ENCODE data around the gene CRYZL1. TPM values are rescaled to one million over a fixed set of nuclear protein-coding genes. Genes with fewer than 3 reads are reported as not detected.
A peak's percentile ranks its signal among the peaks of the same experiment; 100 is the strongest.

CRYZL1 gene
- polyA plus RNA-seq, 1 donor (not counting 4 experiments of a cell fraction or from before 2014, with no cell fraction given): 48.9 TPM

GRCh38 chr21:33542640-33543504 lies 98.7 kb downstream of the CRYZL1 start, which contains the start of gene SON:
Gene SON (plus strand): TSS chr21:33543038. CDS start chr21:33543093, 55 bp downstream.
- no peaks in the 10 kb centered on the region for H3K9me3 ChIP-seq (ENCODE audit: control insufficient read depth, low read depth, low read length)
- peak within 1 kb of the TSS; percentile 91 for H2AFZ ChIP-seq (ENCODE audit: control insufficient read depth, low read length)
- FAIRE-seq (peak; percentile 74), DNase-seq (ENCODE audit: low read depth, low spot score) (peak; percentile 88)
- peaks cover 86% of the 10 kb centered on the region for H3K79me2 ChIP-seq (ENCODE audit: control insufficient read depth, insufficient read depth, low read length)
- H3K9me1 ChIP-seq (ENCODE audit: control insufficient read depth, extremely low read depth, insufficient read depth, low read length): no peaks in the 10 kb centered on the region
- H3K27ac ChIP-seq (ENCODE audit: control insufficient read depth, insufficient read depth, low read length): peak within 1 kb of the TSS; percentile 98
- peak within 1 kb of the TSS; percentile 89 for H3K4me2 ChIP-seq (ENCODE audit: control insufficient read depth, extremely low read depth, insufficient read depth, low read depth, low read length)
- dilution Hi-C loops (cut with MboI; ENCODE audit: extremely low pct_ligation_motif_present, low sequenced_read_pairs): no loop called here
- H3K4me1 ChIP-seq (ENCODE audit: control insufficient read depth, extremely low read depth, insufficient read depth, low read length): peaks cover 16% of the 10 kb centered on the region
- peaks cover 5 to 10% of the 10 kb centered on the region in 2 experiments for H3K36me3 ChIP-seq (ENCODE audit: control insufficient read depth in 2 of 2, extremely low read depth in 1 of 2, insufficient read depth in 2 of 2, low read length in 2 of 2)
- peak within 1 kb of the TSS; percentile 98 for H3K9ac ChIP-seq (ENCODE audit: control insufficient read depth, extremely low read depth, insufficient read depth, low read length)
- H3K4me3 ChIP-seq (ENCODE audit: control insufficient read depth in 2 of 3, extremely low read depth in 1 of 3, insufficient read depth in 2 of 3, low read depth in 1 of 3, low read length in 3 of 3): peak within 1 kb of the TSS; percentile 81 to 97 (median 94)
- TF ChIP-seq EZH2 (IDR thresholded peaks at IDR 0.05; ENCODE audit: low read length) (no peak), CTCF (optimal IDR thresholded peaks at IDR 0.05 in 1 of 3, IDR thresholded peaks at IDR 0.05 in 1 of 3, conservative IDR thresholded peaks at IDR 0.05 in 1 of 3; ENCODE audit: extremely low read depth in 1 of 3, insufficient read depth in 2 of 3, low read length in 3 of 3) (no peak)
- peaks cover 4% of the 10 kb centered on the region for H4K20me1 ChIP-seq (ENCODE audit: control insufficient read depth, extremely low read depth, insufficient read depth, low read length)
- no peaks in the 10 kb centered on the region for H3K27me3 ChIP-seq (ENCODE audit: control insufficient read depth, extremely low read depth, insufficient read depth, low read length)

GRCh38 chr21:33541756-33542639 lies 99.5 kb downstream of the CRYZL1 start, which contains the start of gene GART:
Gene GART (minus strand): TSS chr21:33542117. CDS start chr21:33539315, 2,802 bp downstream.
- dilution Hi-C loops (cut with MboI; ENCODE audit: extremely low pct_ligation_motif_present, low sequenced_read_pairs): no loop called here

More at GRCh38 chr21:33541756-33542639, 99.5 kb downstream of the CRYZL1 start, which contains the start of gene GART:
- H3K4me3 ChIP-seq (ENCODE audit: control insufficient read depth in 2 of 3, extremely low read depth in 1 of 3, insufficient read depth in 2 of 3, low read depth in 1 of 3, low read length in 3 of 3): peak within 1 kb of the TSS; percentile 81 to 97 (median 94)
- H4K20me1 ChIP-seq (ENCODE audit: control insufficient read depth, extremely low read depth, insufficient read depth, low read length): peaks cover 4% of the 10 kb centered on the region
- H3K4me2 ChIP-seq (ENCODE audit: control insufficient read depth, extremely low read depth, insufficient read depth, low read depth, low read length): peak within 1 kb of the TSS; percentile 89
- H2AFZ ChIP-seq (ENCODE audit: control insufficient read depth, low read length): peak within 1 kb of the TSS; percentile 91
- no peaks in the 10 kb centered on the region for H3K27me3 ChIP-seq (ENCODE audit: control insufficient read depth, extremely low read depth, insufficient read depth, low read length)
- H3K27ac ChIP-seq (ENCODE audit: control insufficient read depth, insufficient read depth, low read length): peak within 1 kb of the TSS; percentile 98
- DNase-seq (ENCODE audit: low read depth, low spot score) (no peak), FAIRE-seq (no peak)
- H3K79me2 ChIP-seq (ENCODE audit: control insufficient read depth, insufficient read depth, low read length): peaks cover 85% of the 10 kb centered on the region
- H3K9me3 ChIP-seq (ENCODE audit: control insufficient read depth, low read depth, low read length): no peaks in the 10 kb centered on the region
- H3K9me1 ChIP-seq (ENCODE audit: control insufficient read depth, extremely low read depth, insufficient read depth, low read length): no peaks in the 10 kb centered on the region
- H3K36me3 ChIP-seq (ENCODE audit: control insufficient read depth in 2 of 2, extremely low read depth in 1 of 2, insufficient read depth in 2 of 2, low read length in 2 of 2): peaks cover 7 to 9% of the 10 kb centered on the region in 2 experiments
- H3K4me1 ChIP-seq (ENCODE audit: control insufficient read depth, extremely low read depth, insufficient read depth, low read length): peaks cover 16% of the 10 kb centered on the region
- no peak for TF ChIP-seq CTCF (optimal IDR thresholded peaks at IDR 0.05 in 1 of 3, IDR thresholded peaks at IDR 0.05 in 1 of 3, conservative IDR thresholded peaks at IDR 0.05 in 1 of 3; ENCODE audit: extremely low read depth in 1 of 3, insufficient read depth in 2 of 3, low read length in 3 of 3)
- TF ChIP-seq EZH2 (IDR thresholded peaks at IDR 0.05; ENCODE audit: low read length): no peak
- peak within 1 kb of the TSS; percentile 98 for H3K9ac ChIP-seq (ENCODE audit: control insufficient read depth, extremely low read depth, insufficient read depth, low read length)
